Brain microvascular endothelial cell (primary cell): ENCODE measurements around the gene CTU2.

Experiments used
- DNase-seq: peaks from one replicate; pipeline ENCODE4 v3.0.0-alpha.2; 2020
- H3K27ac ChIP-seq: fragments of 250-450 bp; sonication (Bioruptor Pico); 2 replicates; pipeline ENCODE4 v1.5.1; 2020; ENCODE audit warnings: mild to moderate bottlenecking, moderate library complexity
- H3K27me3 ChIP-seq: fragments of 250-450 bp; sonication (Bioruptor Pico); replicated peaks from 2 replicates; pipeline ENCODE4 v1.5.1; 2020; ENCODE audit warnings: mild to moderate bottlenecking
- H3K36me3 ChIP-seq: fragments of 250-450 bp; sonication (Bioruptor Pico); replicated peaks from 2 replicates; pipeline ENCODE4 v1.5.1; 2020; ENCODE audit warnings: mild to moderate bottlenecking
- H3K4me3 ChIP-seq: 2 replicates; pipeline ENCODE4 v1.5.1; 2011; ENCODE audit warnings: low read depth, mild to moderate bottlenecking, control low read depth, low read length, moderate library complexity
- in situ Hi-C: cut with HindIII; loops from 2 replicates; pipeline ENCODE4 v1.10.0; 2017; ENCODE audit warnings: low sequenced_read_pairs, low pct_ligation_motif_present
- TF ChIP-seq, protein P1 (sequence below): IDR thresholded peaks from 2 replicates; pipeline ENCODE4 v1.5.1; 2011; ENCODE audit warnings: low read depth, mild to moderate bottlenecking, moderate library complexity, low read length, control low read depth, inconsistent platforms; ENCODE audit errors: missing control alignments

Gene CTU2

DNA sequence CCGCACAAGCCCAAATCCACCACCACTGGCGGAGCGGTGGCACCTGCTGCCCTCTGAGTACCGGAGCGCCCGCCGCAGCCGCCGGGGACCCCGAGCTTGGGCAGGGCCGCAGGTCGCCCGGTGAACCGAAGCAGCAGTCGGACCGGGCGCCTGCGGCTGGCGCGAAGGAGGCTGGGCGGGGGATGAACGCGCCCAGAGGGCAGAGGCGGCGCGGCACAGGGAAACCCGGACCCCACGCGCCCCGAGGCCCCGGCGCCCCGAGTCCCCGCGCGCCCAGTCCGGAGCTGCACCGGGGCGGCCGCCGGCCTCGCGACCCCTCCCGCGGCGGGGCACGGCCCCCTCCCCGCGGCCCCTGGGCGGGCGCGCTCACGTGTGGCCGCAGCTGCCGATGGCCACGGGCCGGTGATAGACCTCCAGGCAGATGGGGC is 488 bp upstream of the CTU2 start:
- DNase-seq: no peak
- H3K36me3 ChIP-seq: peaks cover 2% of the 10 kb centered on the region
- in situ Hi-C loops: no loop called here
- H3K27me3 ChIP-seq: no peaks in the 10 kb centered on the region
- TF ChIP-seq, protein P1, sequence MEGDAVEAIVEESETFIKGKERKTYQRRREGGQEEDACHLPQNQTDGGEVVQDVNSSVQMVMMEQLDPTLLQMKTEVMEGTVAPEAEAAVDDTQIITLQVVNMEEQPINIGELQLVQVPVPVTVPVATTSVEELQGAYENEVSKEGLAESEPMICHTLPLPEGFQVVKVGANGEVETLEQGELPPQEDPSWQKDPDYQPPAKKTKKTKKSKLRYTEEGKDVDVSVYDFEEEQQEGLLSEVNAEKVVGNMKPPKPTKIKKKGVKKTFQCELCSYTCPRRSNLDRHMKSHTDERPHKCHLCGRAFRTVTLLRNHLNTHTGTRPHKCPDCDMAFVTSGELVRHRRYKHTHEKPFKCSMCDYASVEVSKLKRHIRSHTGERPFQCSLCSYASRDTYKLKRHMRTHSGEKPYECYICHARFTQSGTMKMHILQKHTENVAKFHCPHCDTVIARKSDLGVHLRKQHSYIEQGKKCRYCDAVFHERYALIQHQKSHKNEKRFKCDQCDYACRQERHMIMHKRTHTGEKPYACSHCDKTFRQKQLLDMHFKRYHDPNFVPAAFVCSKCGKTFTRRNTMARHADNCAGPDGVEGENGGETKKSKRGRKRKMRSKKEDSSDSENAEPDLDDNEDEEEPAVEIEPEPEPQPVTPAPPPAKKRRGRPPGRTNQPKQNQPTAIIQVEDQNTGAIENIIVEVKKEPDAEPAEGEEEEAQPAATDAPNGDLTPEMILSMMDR: no peak
- H3K27ac ChIP-seq: peak overlapping the region; percentile 46
- peak overlapping the region; percentile 63 for H3K4me3 ChIP-seq

DNA sequence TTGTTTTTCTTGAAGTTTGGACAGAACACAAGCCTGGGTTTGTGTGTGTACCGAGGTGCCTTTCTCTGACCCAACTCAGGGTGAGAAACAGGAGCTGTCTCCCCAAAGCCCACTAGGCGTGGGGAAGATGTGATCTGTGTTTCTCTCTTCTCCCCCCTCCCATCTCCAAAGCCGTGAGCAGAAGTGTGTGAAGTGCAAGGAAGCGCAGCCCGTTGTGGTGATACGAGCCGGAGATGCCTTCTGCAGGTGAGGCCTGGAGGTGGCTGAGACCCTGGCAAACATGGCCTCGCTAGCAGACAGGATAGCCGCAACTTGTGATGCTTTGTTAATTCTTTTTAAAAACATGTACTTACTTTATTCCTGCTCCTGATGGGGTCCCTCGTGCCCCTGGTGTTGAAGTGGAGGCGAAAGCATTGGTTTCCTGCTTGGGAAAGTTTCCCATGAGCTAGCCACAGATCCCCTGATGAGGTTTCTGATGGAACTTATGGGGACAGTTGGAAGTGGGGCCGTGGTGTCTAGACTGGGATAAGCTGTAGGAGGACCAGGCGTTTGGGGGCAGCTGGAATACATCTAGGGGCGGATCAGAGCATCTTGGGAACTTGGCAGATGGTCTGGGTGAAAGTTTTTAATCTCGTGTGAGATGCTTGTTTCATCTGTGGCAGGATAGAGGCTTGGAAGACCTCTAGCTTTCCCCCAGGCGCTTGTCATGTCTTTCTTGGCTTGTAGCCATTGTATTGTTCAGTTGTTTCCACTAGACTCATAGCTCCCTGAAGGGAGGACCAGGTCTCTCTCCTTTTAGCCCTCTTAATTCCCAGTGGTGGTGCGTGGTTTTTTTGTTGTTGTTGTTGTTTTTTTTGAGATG is 893 bp downstream of the CTU2 start:
- Histone ChIP-seq H3K27ac (peak overlapping the region; percentile 46), H3K27me3 (no peaks in the 10 kb centered on the region), H3K4me3 (peak overlapping the region; percentile 93), H3K36me3 (peaks cover 2% of the 10 kb centered on the region)
- in situ Hi-C loops: no loop called here
- TF ChIP-seq, protein P1: no peak
- no peak for DNase-seq

DNA sequence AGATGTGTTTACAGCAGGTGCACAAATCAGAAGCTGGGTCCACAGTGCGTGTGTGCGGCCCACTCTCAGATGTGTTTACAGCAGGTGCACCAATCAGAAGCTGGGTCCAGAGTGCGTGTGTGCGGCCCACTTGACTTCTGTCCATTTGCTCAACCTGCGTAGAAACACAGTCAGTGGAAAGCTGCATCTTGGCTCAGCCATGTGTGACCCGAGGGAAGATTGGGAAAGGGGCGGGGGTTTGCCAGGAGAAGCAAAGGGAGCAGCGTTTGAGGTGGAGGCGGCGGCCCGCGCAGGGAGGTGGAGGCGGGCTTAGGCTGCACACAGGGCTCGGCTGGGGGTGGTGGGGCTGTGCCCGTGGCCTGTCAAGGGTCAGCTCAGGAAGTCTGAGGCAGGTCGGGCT is 4.3 kb downstream of the CTU2 start:
- no peak overlapping the region for H3K4me3 ChIP-seq
- in situ Hi-C loops: no loop called here
- H3K27ac ChIP-seq: no peak overlapping the region
- TF ChIP-seq, protein P1: no peak
- no peaks in the 10 kb centered on the region for H3K27me3 ChIP-seq
- DNase-seq: no peak
- H3K36me3 ChIP-seq: peaks cover 24% of the 10 kb centered on the region

DNA sequence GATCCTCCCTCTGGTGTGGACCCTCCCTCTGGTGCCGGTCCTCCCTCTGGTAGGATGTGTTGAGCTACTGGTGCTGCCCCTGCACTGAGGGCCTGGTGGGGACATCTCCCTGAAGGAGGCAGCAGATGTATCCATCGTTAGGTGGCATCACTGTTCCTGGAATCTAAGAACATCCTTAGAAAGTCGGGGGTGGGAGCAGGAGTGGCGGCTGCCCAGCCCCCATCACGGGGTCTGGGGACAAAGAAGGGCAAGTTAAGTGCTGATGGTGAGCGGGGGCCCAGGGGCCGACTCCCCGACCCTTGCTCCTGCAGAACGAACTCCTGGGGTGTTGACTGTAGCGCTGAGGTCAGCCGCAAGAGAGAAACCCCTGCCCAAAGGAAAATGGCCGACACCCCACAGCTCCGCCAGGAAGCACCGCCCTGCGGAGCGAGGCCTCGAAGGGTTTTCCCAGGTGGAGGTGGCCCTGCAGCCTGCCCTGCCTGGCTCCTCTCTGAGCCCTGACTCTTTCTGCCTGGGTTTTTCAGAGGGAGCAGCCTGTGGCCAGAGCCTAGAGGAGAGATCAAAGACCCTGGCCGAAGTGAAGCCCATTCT is 5.5 kb downstream of the CTU2 start:
- in situ Hi-C loops: no loop called here
- H3K27me3 ChIP-seq: no peaks in the 10 kb centered on the region
- no peak for DNase-seq
- no peak overlapping the region for H3K27ac ChIP-seq
- TF ChIP-seq, protein P1: no peak
- no peak overlapping the region for H3K4me3 ChIP-seq
- H3K36me3 ChIP-seq: peaks cover 37% of the 10 kb centered on the region

DNA sequence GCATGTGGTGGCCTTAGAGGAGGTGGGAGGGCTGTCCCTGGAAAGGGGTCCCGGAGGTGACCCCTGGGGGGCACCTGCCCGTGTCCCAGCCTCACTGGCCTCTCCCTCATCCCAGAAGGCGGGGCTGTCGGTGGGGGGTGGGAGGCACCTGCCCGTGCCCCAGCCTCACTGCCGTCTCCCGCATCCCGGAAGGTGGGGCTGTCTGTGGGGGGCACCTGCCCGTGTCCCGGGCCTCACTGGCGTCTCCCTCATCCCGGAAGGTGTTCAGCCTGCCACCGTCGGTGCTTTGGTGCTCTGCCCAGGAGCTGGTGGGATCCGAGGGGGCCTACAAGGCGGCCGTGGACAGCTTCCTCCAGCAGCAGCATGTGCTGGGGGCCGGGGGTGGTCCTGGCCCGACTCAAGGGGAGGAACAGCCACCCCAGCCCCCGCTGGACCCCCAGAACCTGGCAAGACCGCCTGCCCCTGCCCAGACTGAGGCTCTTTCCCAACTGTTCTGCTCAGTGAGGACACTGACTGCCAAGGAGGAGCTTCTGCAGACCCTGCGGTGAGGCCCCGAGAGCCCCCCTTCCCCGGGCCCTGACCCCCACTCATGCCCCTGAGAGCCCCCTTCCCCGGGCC is 6.2 kb downstream of the CTU2 start:
- DNase-seq: no peak
- in situ Hi-C loops: no loop called here
- no peak overlapping the region for H3K4me3 ChIP-seq
- peaks cover 43% of the 10 kb centered on the region for H3K36me3 ChIP-seq
- no peak overlapping the region for H3K27ac ChIP-seq
- H3K27me3 ChIP-seq: no peaks in the 10 kb centered on the region
- TF ChIP-seq, protein P1: no peak
